ENCODE data around the gene MED20. TPM values are rescaled to one million over a fixed set of nuclear protein-coding genes. Genes with fewer than 3 reads are reported as not detected.

MED20 gene
- total RNA-seq, 2 experiments from 2014 or later: 23.4 to 28.0 TPM

DNA sequence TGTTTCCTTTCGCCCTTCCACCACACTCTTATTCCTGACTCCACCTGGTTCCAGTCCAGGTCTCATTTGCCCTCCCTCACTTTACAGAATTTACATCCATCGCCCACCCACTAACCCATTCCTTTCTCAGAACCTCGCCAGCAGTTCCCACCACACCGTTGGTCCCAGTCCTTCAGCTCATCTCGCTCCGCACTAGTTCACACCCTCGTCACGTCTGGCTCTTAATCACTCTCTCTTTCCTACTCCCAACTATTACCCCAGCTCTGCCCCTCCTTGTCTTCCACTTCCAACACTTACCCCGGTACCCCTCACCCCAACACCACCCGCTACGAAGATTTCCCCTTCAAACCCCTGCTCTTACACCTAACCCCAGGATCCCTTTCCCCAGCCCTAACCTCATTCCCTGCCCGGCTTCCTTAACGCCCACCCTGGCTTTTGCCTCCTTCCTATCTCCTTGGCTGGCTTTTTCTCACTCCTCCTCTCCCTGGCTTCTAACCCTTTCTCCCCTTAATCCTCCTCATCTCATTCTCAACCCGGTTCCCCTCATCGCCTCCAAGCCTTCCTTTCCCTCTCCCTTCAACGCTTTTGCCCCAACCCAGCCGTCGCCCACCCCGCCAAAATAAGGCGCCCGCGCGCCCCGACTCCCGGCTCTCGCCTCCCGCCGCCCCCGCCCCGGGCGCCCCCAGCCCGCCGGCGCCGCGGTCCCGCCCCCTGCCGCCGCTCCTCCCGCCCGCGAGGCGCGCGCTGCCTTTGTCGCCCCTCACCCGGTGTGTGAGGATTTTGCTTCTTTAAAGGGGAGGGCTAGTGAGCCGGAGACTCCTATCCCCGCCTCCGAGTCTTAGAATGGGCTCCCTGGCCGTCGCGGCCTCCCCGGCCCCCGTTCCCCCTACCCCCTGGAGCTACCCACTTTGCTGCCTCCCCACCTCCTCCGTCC lies 26.3 kb downstream of the MED20 start:
- peak; percentile 15 for DNase-seq
- POLR2A ChIA-PET: interaction anchor here (0.7 to 2.3 kb wide), 11 partner anchors 8 to 156 kb away, joined by 3 to 14 read pairs (median 4); partner anchors contain the start of genes BYSL, CCND3, MED20 and TAF8
- TF ChIP-seq, protein P1, sequence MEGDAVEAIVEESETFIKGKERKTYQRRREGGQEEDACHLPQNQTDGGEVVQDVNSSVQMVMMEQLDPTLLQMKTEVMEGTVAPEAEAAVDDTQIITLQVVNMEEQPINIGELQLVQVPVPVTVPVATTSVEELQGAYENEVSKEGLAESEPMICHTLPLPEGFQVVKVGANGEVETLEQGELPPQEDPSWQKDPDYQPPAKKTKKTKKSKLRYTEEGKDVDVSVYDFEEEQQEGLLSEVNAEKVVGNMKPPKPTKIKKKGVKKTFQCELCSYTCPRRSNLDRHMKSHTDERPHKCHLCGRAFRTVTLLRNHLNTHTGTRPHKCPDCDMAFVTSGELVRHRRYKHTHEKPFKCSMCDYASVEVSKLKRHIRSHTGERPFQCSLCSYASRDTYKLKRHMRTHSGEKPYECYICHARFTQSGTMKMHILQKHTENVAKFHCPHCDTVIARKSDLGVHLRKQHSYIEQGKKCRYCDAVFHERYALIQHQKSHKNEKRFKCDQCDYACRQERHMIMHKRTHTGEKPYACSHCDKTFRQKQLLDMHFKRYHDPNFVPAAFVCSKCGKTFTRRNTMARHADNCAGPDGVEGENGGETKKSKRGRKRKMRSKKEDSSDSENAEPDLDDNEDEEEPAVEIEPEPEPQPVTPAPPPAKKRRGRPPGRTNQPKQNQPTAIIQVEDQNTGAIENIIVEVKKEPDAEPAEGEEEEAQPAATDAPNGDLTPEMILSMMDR (IDR thresholded peaks at IDR 0.05): no peak
- H3K4me3 Mint-ChIP-seq: no peak overlapping the region
- CTCF ChIA-PET: interaction anchor here (0.8 to 2.2 kb wide), 7 partner anchors 26 to 150 kb away, joined by 3 to 36 read pairs (median 3); partner anchors contain the start of genes BYSL, MED20 and TOMM6
- no peaks in the 10 kb centered on the region for H3K27me3 Mint-ChIP-seq
- peak overlapping the region; percentile 90 for H3K27ac Mint-ChIP-seq
- peak; percentile 43 for ATAC-seq
- H3K4me1 Mint-ChIP-seq (ENCODE audit: low read depth): peaks cover 7% of the 10 kb centered on the region
- intact Hi-C loops (cut with micrococcal nuclease): no loop called here
- no peaks in the 10 kb centered on the region for H3K9me3 Mint-ChIP-seq
- H3K36me3 Mint-ChIP-seq (ENCODE audit: low read depth): no peaks in the 10 kb centered on the region

DNA sequence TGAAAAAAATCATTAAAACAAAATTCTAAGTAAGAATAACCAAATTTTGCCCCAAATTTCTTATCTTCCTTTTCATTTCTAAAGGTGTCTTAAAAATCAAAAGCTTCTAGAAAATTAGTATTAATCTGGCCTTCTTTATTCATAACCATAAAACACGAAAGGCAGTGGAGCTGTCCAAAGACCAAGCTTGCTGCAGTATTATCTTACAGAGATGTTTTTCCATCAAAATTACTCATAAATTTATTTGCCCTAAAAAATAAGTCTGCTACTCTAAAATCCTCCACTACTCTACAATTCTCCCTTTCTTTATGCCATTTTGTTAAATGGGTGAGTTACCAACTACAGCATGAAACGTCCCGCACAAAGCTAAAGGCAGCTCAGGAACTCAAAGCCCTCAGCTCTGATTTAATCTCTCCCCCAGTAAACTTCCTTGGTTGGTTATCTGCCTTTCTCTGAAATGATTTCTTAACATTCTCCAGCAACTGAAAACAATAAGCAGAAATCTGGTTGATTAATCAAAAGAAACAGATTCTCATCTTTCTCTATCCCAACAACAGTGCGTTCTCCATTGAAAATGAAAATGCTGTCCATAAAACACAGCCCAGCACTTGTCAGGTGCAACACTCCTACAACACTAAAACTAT lies 27.9 kb downstream of the MED20 start:
- Mint-ChIP-seq H3K27me3 (no peaks in the 10 kb centered on the region), H3K36me3 (ENCODE audit: low read depth) (no peaks in the 10 kb centered on the region), H3K27ac (no peak overlapping the region), H3K4me1 (ENCODE audit: low read depth) (peaks cover 7% of the 10 kb centered on the region), H3K9me3 (no peaks in the 10 kb centered on the region), H3K4me3 (no peak overlapping the region)
- TF ChIP-seq, protein P1 (IDR thresholded peaks at IDR 0.05): no peak
- POLR2A ChIA-PET: no interaction called here
- CTCF ChIA-PET: interaction anchor here (0.6 to 2.2 kb wide), 9 partner anchors 36 to 284 kb away, joined by 3 to 10 read pairs (median 3); partner anchors contain the start of genes TAF8 and TOMM6
- intact Hi-C loops (cut with micrococcal nuclease): no loop called here
- DNase-seq: no peak
- ATAC-seq: no peak

DNA sequence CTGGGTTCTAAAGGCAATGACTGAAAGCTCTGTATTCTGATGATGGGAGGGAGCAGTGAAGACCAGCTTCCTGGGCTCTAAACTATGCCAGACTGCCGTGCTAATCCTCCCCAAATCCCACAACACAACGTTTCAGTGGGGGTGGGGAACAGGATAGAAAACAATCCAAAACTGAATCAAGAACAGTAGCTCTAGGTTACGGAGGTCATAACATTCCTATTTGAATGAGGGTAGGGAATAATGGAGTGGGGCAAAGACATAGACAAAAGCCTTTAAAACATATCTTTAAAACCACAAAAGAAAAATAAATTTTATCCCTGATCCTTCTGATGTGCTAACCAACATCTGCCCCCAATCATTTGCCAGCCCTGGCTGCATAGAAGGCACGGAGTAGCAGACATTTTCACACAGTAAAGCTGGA lies 33.6 kb downstream of the MED20 start:
- Mint-ChIP-seq H3K27ac (no peak overlapping the region), H3K36me3 (ENCODE audit: low read depth) (no peaks in the 10 kb centered on the region), H3K4me3 (no peak overlapping the region), H3K27me3 (no peaks in the 10 kb centered on the region), H3K9me3 (no peaks in the 10 kb centered on the region), H3K4me1 (ENCODE audit: low read depth) (no peaks in the 10 kb centered on the region)
- ATAC-seq (no peak), DNase-seq (no peak)
- ChIA-PET CTCF (interaction anchor here (0.8 to 1.4 kb wide), 4 partner anchors 13 to 40 kb away, joined by 3 to 5 read pairs (median 4); partner anchors contain the start of gene MED20), POLR2A (interaction anchor here (1.3 kb wide), 1 partner anchor 8 kb away, joined by 3 read pairs; the partner anchor contains the start of gene USP49)
- intact Hi-C loops (cut with micrococcal nuclease): no loop called here
- TF ChIP-seq, protein P1 (IDR thresholded peaks at IDR 0.05): no peak

DNA sequence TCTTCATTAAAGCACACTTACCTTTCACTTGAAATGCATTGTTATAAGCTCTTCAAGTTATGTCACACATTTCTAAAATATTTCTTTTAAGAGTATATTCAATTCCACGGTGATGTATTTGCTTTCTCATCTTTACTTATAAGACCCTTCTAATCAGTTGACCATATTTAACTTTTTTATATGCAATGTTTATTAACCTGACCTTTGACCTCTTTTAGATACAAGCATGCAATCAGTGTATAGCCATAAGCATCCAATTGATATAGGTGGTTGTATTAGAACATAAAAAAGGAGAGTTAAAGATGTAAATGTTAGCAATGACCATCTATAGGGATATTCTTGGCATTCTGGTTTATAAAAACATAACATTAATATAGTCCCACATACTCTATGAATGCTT lies 35.0 kb downstream of the MED20 start:
- no peak overlapping the region for H3K27ac Mint-ChIP-seq
- no peaks in the 10 kb centered on the region for H3K27me3 Mint-ChIP-seq
- ChIA-PET CTCF (interaction anchor here (1.2 kb wide), 1 partner anchor 24 kb away, joined by 3 read pairs; no protein-coding TSS in a partner anchor), POLR2A (interaction anchor here (1.3 kb wide), 1 partner anchor 9 kb away, joined by 3 read pairs; the partner anchor contains the start of gene USP49)
- no peak overlapping the region for H3K4me3 Mint-ChIP-seq
- TF ChIP-seq, protein P1 (IDR thresholded peaks at IDR 0.05): no peak
- no peak for ATAC-seq
- no peaks in the 10 kb centered on the region for H3K36me3 Mint-ChIP-seq (ENCODE audit: low read depth)
- H3K9me3 Mint-ChIP-seq: no peaks in the 10 kb centered on the region
- DNase-seq: no peak
- intact Hi-C loops (cut with micrococcal nuclease): no loop called here
- no peaks in the 10 kb centered on the region for H3K4me1 Mint-ChIP-seq (ENCODE audit: low read depth)
